AG08396 (cell line): ENCODE data around the gene C16orf96.

Source experiments
- DNase-seq: peaks from one replicate; pipeline ENCODE4 v3.0.0; 2012; ENCODE audit warnings: low spot score, mixed read lengths

C16orf96 gene

GRCh38 chr16:4646773-4647643 is 90.9 kb downstream of the C16orf96 start:
- DNase-seq = no peak

GRCh38 chr16:4647644-4647980 is 91.5 kb downstream of the C16orf96 start:
- no peak for DNase-seq

GRCh38 chr16:4648917-4649316 is 92.8 kb downstream of the C16orf96 start:
- DNase-seq = no peak

GRCh38 chr16:4649744-4650442 is 93.8 kb downstream of the C16orf96 start:
- no peak for DNase-seq
